ENCODE data around the gene ALKBH3. TPM values are rescaled to one million over a fixed set of nuclear protein-coding genes. Genes with fewer than 3 reads are reported as not detected.

The ALKBH3 gene
- total and polyA plus RNA-seq, 10 of the 15 experiments (the other 5 are each of a cell fraction or from before 2014, with no cell fraction given): 22.1 to 50.8 (median 38.5) TPM

GRCh38 chr11:43880640-43881159 is at the start of gene ALKBH3 (continued):
- TF ChIP-seq MXI1 (IDR thresholded peaks at IDR 0.05; ENCODE audit: low read depth, low read length): peak; percentile 50; the same call in 1 of the 2 replicates
- no peak for TF ChIP-seq KDM1A (IDR thresholded peaks at IDR 0.05; ENCODE audit: borderline replicate concordance)

GRCh38 chr11:43830928-43831440 is 49.6 kb upstream of the ALKBH3 start:
- no peak; the same call in 2 of the 3 replicates for ATAC-seq
- in situ Hi-C loops (cut with MboI) (no loop called here), intact Hi-C loops (cut with micrococcal nuclease; ENCODE audit: unreplicated experiment) (no loop called here)
- POLR2A ChIA-PET: interaction anchor here (0.6 kb wide), 1 partner anchor 43 kb away, joined by 3 read pairs; no protein-coding TSS in a partner anchor
- Histone ChIP-seq H3K9me3 (replicated peaks; ENCODE audit: control insufficient read depth, insufficient read depth, low read length) (no peaks in the 10 kb centered on the region), H3K36me3 (ENCODE audit: control insufficient read depth in 2 of 2, insufficient read depth in 2 of 2, low read length in 1 of 2) (no peaks in the 10 kb centered on the region; a peak in 1 of 4 replicates), H3K4me2 (ENCODE audit: control insufficient read depth, insufficient read depth) (no peak overlapping the region), H3K27ac (ENCODE audit: control insufficient read depth, insufficient read depth) (no peak overlapping the region), H3K4me1 (ENCODE audit: control insufficient read depth, insufficient read depth, low read length) (no peaks in the 10 kb centered on the region), H3K27me3 (replicated peaks in 1 of 2; ENCODE audit: control insufficient read depth in 2 of 2, insufficient read depth in 2 of 2, low read length in 1 of 2) (no peaks in the 10 kb centered on the region), H3K4me3 (no peak overlapping the region), H3K79me2 (ENCODE audit: control insufficient read depth, insufficient read depth, low read length) (no peaks in the 10 kb centered on the region), H2AFZ (ENCODE audit: control insufficient read depth, low read depth, low read length) (no peak overlapping the region), H3K9ac (ENCODE audit: control insufficient read depth, insufficient read depth, low read length) (no peak overlapping the region), H4K20me1 (ENCODE audit: control insufficient read depth, insufficient read depth) (no peaks in the 10 kb centered on the region)
- no TSS peak for BruUV-seq (replicated peaks)
- CTCF ChIA-PET: interaction anchor here (0.5 to 1.8 kb wide), 3 partner anchors 21 to 257 kb away, joined by 3 to 9 read pairs (median 3); no protein-coding TSS in a partner anchor
- no peak for DNase-seq (ENCODE audit: low read depth, low spot score)
- FAIRE-seq: no peak
- no peak for TF ChIP-seq BACH1 (IDR thresholded peaks at IDR 0.05; ENCODE audit: borderline replicate concordance)
- TF ChIP-seq NBN (IDR thresholded peaks at IDR 0.05): no peak
- TF ChIP-seq SMAD5 (IDR thresholded peaks at IDR 0.05; ENCODE audit: low read depth): no peak
- no peak for TF ChIP-seq RUNX3 (IDR thresholded peaks at IDR 0.05; ENCODE audit: low read length)
- no peak for TF ChIP-seq NR2F1 (conservative IDR thresholded peaks at IDR 0.05)
- TF ChIP-seq SPI1 (IDR thresholded peaks at IDR 0.05; ENCODE audit: borderline replicate concordance, insufficient read depth, low read depth, low read length): no peak
- no peak for TF ChIP-seq HSF1 (IDR thresholded peaks at IDR 0.05; ENCODE audit: low read depth, low read length)
- TF ChIP-seq, protein P1, sequence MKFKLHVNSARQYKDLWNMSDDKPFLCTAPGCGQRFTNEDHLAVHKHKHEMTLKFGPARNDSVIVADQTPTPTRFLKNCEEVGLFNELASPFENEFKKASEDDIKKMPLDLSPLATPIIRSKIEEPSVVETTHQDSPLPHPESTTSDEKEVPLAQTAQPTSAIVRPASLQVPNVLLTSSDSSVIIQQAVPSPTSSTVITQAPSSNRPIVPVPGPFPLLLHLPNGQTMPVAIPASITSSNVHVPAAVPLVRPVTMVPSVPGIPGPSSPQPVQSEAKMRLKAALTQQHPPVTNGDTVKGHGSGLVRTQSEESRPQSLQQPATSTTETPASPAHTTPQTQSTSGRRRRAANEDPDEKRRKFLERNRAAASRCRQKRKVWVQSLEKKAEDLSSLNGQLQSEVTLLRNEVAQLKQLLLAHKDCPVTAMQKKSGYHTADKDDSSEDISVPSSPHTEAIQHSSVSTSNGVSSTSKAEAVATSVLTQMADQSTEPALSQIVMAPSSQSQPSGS (IDR thresholded peaks at IDR 0.05; ENCODE audit: low read length): no peak
- TF ChIP-seq MTA2 (IDR thresholded peaks at IDR 0.05; ENCODE audit: low read depth): no peak
- TF ChIP-seq CBX5 (IDR thresholded peaks at IDR 0.05; ENCODE audit: low read depth): no peak
- TF ChIP-seq CBX3 (IDR thresholded peaks at IDR 0.05; ENCODE audit: borderline replicate concordance, low read depth): no peak
- no peak for TF ChIP-seq SP1 (IDR thresholded peaks at IDR 0.05; ENCODE audit: low read depth, low read length)
- no peak for TF ChIP-seq KDM1A (IDR thresholded peaks at IDR 0.05; ENCODE audit: borderline replicate concordance)
- no peak for TF ChIP-seq BRCA1 (IDR thresholded peaks at IDR 0.05; ENCODE audit: low read depth, low read length)
- 78% methylated on average over 5 of the region's 5 CpGs for WGBS (ENCODE audit: insufficient coverage, insufficient replicate concordance, low lambda C conversion rate, missing lambda C conversion rate)
- RAD21 ChIA-PET (ENCODE audit: unreplicated experiment): interaction anchor here (3.1 kb wide), 1 partner anchor 21 kb away, joined by 12 read pairs; no protein-coding TSS in a partner anchor
- SMC1A ChIA-PET (ENCODE audit: uncharacterized antibody, unreplicated experiment): interaction anchor here (1.2 to 2.2 kb wide), 3 partner anchors 18 to 39 kb away, joined by 3 to 9 read pairs (median 5); no protein-coding TSS in a partner anchor

Measured in GM12878 (cell line).